IMR-90 (cell line): ENCODE measurements around the gene CNNM3.

ENCODE experiments used
- CTCF ChIP-seq: conservative IDR thresholded peaks from 2 replicates; pipeline ENCODE4 v1.5.1; 2012; ENCODE audit warnings: mild to moderate bottlenecking, low read depth, low read length, improper control_type of control experiment
- MAFK ChIP-seq: IDR thresholded peaks from 2 replicates; pipeline ENCODE4 v1.6.1; 2012; ENCODE audit warnings: low read depth, low read length, improper control_type of control experiment
- MAZ ChIP-seq: IDR thresholded peaks from 2 replicates; pipeline ENCODE4 v1.6.1; 2012; ENCODE audit warnings: low read depth, mild to moderate bottlenecking, low read length, improper control_type of control experiment, moderate library complexity, borderline replicate concordance
- POLR2A ChIP-seq: IDR thresholded peaks from 2 replicates; pipeline ENCODE4 v1.6.1; 2012; ENCODE audit warnings: mild to moderate bottlenecking, low read depth, low read length
- USF2 ChIP-seq: fragments of 150-350 bp; IDR thresholded peaks from 2 replicates; pipeline ENCODE4 v1.6.1; 2017; ENCODE audit warnings: mild to moderate bottlenecking, antibody characterized with exemption, low read length, low read depth

- TF ChIP-seq CTCF (no peak), MAFK (no peak), USF2 (no peak), MAZ (no peak), POLR2A (no peak)
These were observed 61.6 kb downstream of the CNNM3 start for GRCh38 chr2:96877631-96878092.
